PC-3 (cell line): Measurements from ENCODE around the gene FAM168A. TPM values are rescaled to one million over a fixed set of nuclear protein-coding genes. Genes with fewer than 3 reads are reported as not detected.

Source experiments
- ATAC-seq: fragments of 200-7000 bp; cut with Tn5 transposase; 2 replicates; pipeline ENCODE4 v1.9.1; 2020; ENCODE audit warnings: mild to moderate bottlenecking, moderate library complexity
- BruUV-seq: library from RNA; stranded (reverse); fragments of 400-500 nt; replicated peaks from 2 replicates; lab custom pipeline; 2021; lab: Mats Ljungman, UMichigan
- CTCF ChIA-PET: fragments of 300-600 bp; sonication (Branson Sonifier 250); formaldehyde crosslinking; loops from one replicate; lab custom pipeline; 2022; ENCODE audit warnings: antibody characterized with exemption; lab: Charles Lee
- POLR2A ChIA-PET: fragments of 300-600 bp; sonication (Branson Sonifier 250); formaldehyde crosslinking; loops from one replicate; lab custom pipeline; 2022; ENCODE audit warnings: antibody characterized with exemption; ENCODE audit not compliant: unreplicated experiment; lab: Charles Lee
- DNase-seq: peaks from one replicate; pipeline ENCODE4 v3.0.0-alpha.2; 2015
- H2AFZ ChIP-seq: fragments of 300-600 bp; sonication (generic); 2 replicates; pipeline ENCODE4 v1.6.0; 2016; ENCODE audit warnings: antibody characterized with exemption, low read length
- H3F3A ChIP-seq: fragments of 300-600 bp; sonication (generic); one replicate; pipeline ENCODE4 v1.6.0; 2017; ENCODE audit warnings: antibody characterized with exemption, low read length, control low read depth, mild to moderate bottlenecking; ENCODE audit not compliant: unreplicated experiment
- H3K27ac ChIP-seq: fragments of 300-600 bp; sonication (generic); 2 replicates; pipeline ENCODE4 v1.5.1; 2016; ENCODE audit warnings: mild to moderate bottlenecking, low read length
- H3K27me3 ChIP-seq: fragments of 300-600 bp; sonication (generic); 2 replicates; pipeline ENCODE4 v1.6.1; 2016; ENCODE audit warnings: low read length, mixed read lengths
- H3K36me3 ChIP-seq: fragments of 300-600 bp; sonication (generic); 2 replicates; pipeline ENCODE4 v1.6.1; 2016; ENCODE audit warnings: low read depth, mixed run types, low read length, mixed read lengths
- H3K4me1 ChIP-seq: fragments of 300-600 bp; sonication (generic); 2 replicates; pipeline ENCODE4 v1.5.1; 2016; ENCODE audit warnings: low read length; ENCODE audit not compliant: insufficient read depth
- H3K4me2 ChIP-seq: fragments of 300-600 bp; sonication (generic); 2 replicates; pipeline ENCODE4 v1.6.0; 2016; ENCODE audit warnings: low read length
- H3K4me3 ChIP-seq: fragments of 300-600 bp; sonication (generic); 2 replicates; pipeline ENCODE4 v1.5.1; 2016; ENCODE audit warnings: mild to moderate bottlenecking, low read length, mixed read lengths
- H3K79me2 ChIP-seq: fragments of 300-600 bp; sonication (generic); 2 replicates; pipeline ENCODE4 v1.6.1; 2017; ENCODE audit warnings: low read length, mixed read lengths
- H3K9ac ChIP-seq: fragments of 300-600 bp; sonication (generic); 2 replicates; pipeline ENCODE4 v1.6.0; 2016; ENCODE audit warnings: mild to moderate bottlenecking, low read length
- H3K9me2 ChIP-seq: fragments of 300-600 bp; sonication (generic); replicated peaks from 2 replicates; pipeline ENCODE4 v1.6.1; 2016; ENCODE audit warnings: mixed run types, low read length, mixed read lengths
- H3K9me3 ChIP-seq: fragments of 300-600 bp; sonication (generic); 2 replicates; pipeline ENCODE4 v1.6.1; 2016; ENCODE audit warnings: low read length, mixed read lengths
- H4K20me1 ChIP-seq: fragments of 300-600 bp; sonication (generic); 2 replicates; pipeline ENCODE4 v1.6.1; 2016; ENCODE audit warnings: low read length, mixed read lengths
- CTCF ChIP-seq: fragments of 300-600 bp; sonication (generic); conservative IDR thresholded peaks from 2 replicates; pipeline ENCODE4 v1.5.1; 2017; ENCODE audit warnings: antibody characterized with exemption, low read depth, mild to moderate bottlenecking, low read length
- EZH2 ChIP-seq: fragments of 300-600 bp; sonication (generic); IDR thresholded peaks from one replicate; pipeline ENCODE4 v1.6.1; 2017; ENCODE audit warnings: antibody characterized with exemption, mild to moderate bottlenecking, low read length; ENCODE audit not compliant: unreplicated experiment
- EZH2phosphoT487 ChIP-seq: fragments of 300-600 bp; sonication (generic); IDR thresholded peaks from 2 replicates; pipeline ENCODE4 v1.6.1; 2018; ENCODE audit warnings: mild to moderate bottlenecking, antibody characterized with exemption, low read length, borderline replicate concordance
- intact Hi-C: fragments of 100-400 bp; cut with micrococcal nuclease; formaldehyde crosslinking; loops from 2 replicates; pipeline ENCODE4 v1.9.0; 2023
- total RNA-seq: library from RNA; depleted of rRNA; stranded (reverse); fragments of >200 nt; gene quantifications from 2 replicates; pipeline ENCODE4 v1.2.3, GENCODE V29; 2014

Gene FAM168A
- total RNA-seq, 1 experiment from 2014 or later: 24.5 TPM

- Histone ChIP-seq H4K20me1 (no peaks in the 10 kb centered on the region), H3K27me3 (no peaks in the 10 kb centered on the region), H3K9me3 (no peaks in the 10 kb centered on the region), H3K36me3 (no peaks in the 10 kb centered on the region), H3K4me1 (peaks cover 21% of the 10 kb centered on the region), H3K4me3 (peak overlapping the region; percentile 81), H3K9me2 (no peaks in the 10 kb centered on the region), H3K9ac (peak overlapping the region; percentile 75), H3K4me2 (peak overlapping the region; percentile 87), H2AFZ (peak overlapping the region; percentile 98), H3K27ac (no peak overlapping the region), H3F3A (no peaks in the 10 kb centered on the region), H3K79me2 (peaks cover 46% of the 10 kb centered on the region)
- DNase-seq: no peak
- ChIA-PET CTCF (no interaction called here), POLR2A (no interaction called here)
- ATAC-seq: no peak
- BruUV-seq: no TSS peak
- intact Hi-C loops: loop anchor here (5.0 kb wide), 1 partner anchor 120 kb away; no protein-coding TSS in a partner anchor
- no peak for TF ChIP-seq CTCF
- no peak for TF ChIP-seq EZH2
- no peak for TF ChIP-seq EZH2phosphoT487
These were observed 466 bp downstream of the FAM168A start for GRCh38 chr11:73597336-73597955.

- Histone ChIP-seq H3K36me3 (no peaks in the 10 kb centered on the region), H3F3A (no peaks in the 10 kb centered on the region), H4K20me1 (no peaks in the 10 kb centered on the region), H2AFZ (no peak overlapping the region), H3K27me3 (no peaks in the 10 kb centered on the region), H3K79me2 (peaks cover 55% of the 10 kb centered on the region), H3K4me3 (peak overlapping the region; percentile 81), H3K9ac (no peak overlapping the region), H3K9me3 (no peaks in the 10 kb centered on the region), H3K9me2 (no peaks in the 10 kb centered on the region), H3K4me1 (peaks cover 21% of the 10 kb centered on the region), H3K27ac (no peak overlapping the region), H3K4me2 (peak overlapping the region; percentile 87)
- POLR2A ChIA-PET: no interaction called here
- TF ChIP-seq EZH2phosphoT487: no peak
- no peak for TF ChIP-seq EZH2
- no peak for TF ChIP-seq CTCF
- BruUV-seq: no TSS peak
- no peak for ATAC-seq
- intact Hi-C loops: loop anchor here (5.0 kb wide), 1 partner anchor 119 kb away; no protein-coding TSS in a partner anchor
- DNase-seq: no peak
- CTCF ChIA-PET: no interaction called here
These were observed 1.4 kb downstream of the FAM168A start for GRCh38 chr11:73596547-73596946.

- Histone ChIP-seq H3F3A (no peaks in the 10 kb centered on the region), H3K9ac (no peak overlapping the region), H3K36me3 (no peaks in the 10 kb centered on the region), H3K4me3 (no peak overlapping the region), H3K9me2 (no peaks in the 10 kb centered on the region), H3K4me2 (no peak overlapping the region), H3K27me3 (no peaks in the 10 kb centered on the region), H4K20me1 (no peaks in the 10 kb centered on the region), H3K4me1 (peaks cover 16% of the 10 kb centered on the region), H3K79me2 (peaks cover 73% of the 10 kb centered on the region), H3K9me3 (no peaks in the 10 kb centered on the region), H3K27ac (no peak overlapping the region), H2AFZ (no peak overlapping the region)
- intact Hi-C loops: no loop called here
- DNase-seq: no peak
- ATAC-seq: no peak
- TF ChIP-seq EZH2phosphoT487 (no peak), CTCF (no peak), EZH2 (no peak)
- ChIA-PET POLR2A (no interaction called here), CTCF (no interaction called here)
- BruUV-seq: no TSS peak
These were observed 5.3 kb downstream of the FAM168A start for GRCh38 chr11:73592640-73593039.
